ENCODE results near the gene GART. TPM values are rescaled to one million over a fixed set of nuclear protein-coding genes. Genes with fewer than 3 reads are reported as not detected.

Gene GART
- total RNA-seq, 1 donor from 2014 or later = 88.2 TPM

- no peak for DNase-seq
Observed at GRCh38 chr21:33461538-33462250, 80.2 kb downstream of the GART start.

- no peak for DNase-seq
Observed at GRCh38 chr21:33458861-33459260, 83.1 kb downstream of the GART start.

GRCh38 chr21:33455686-33456446, 86.1 kb downstream of the GART start:
- no peak for DNase-seq

Other genes with a start within 250 kb of the GART start
- 30.5 TPM for gene IFNAR1, start 217.1 kb downstream of the GART start, total RNA-seq
- 42.3 TPM for gene IFNGR2, start 138.7 kb downstream of the GART start, total RNA-seq
- 40.6 TPM for gene TMEM50B, start 62.1 kb downstream of the GART start, total RNA-seq
- gene DNAJC28, start 50.4 kb downstream of the GART start, total RNA-seq = 2.8 TPM
- 357 TPM for gene SON, start 921 bp upstream of the GART start, total RNA-seq
- 12.0 TPM for gene DONSON, start 46.6 kb upstream of the GART start, total RNA-seq
- gene CRYZL1, start 99.6 kb upstream of the GART start, total RNA-seq = 34.2 TPM
- gene ITSN1, start 100.4 kb upstream of the GART start, total RNA-seq = 74.2 TPM